Trophoblast cell (in vitro differentiated cells and primary cell): Measurements from ENCODE around the gene POP7.

Experiments used
- DNase-seq, 2 donors: peaks; one replicate each; pipeline ENCODE4 v3.0.0-alpha.2; 2016
- H2AFZ ChIP-seq: 2 replicates; pipeline ENCODE4 v1.6.1; 2013; ENCODE audit warnings: low read length, moderate library complexity, mild to moderate bottlenecking; ENCODE audit not compliant: insufficient read depth, poor library complexity
- H2AK5ac ChIP-seq: 2 replicates; pipeline ENCODE4 v1.6.1; 2013; ENCODE audit warnings: mild to moderate bottlenecking, low read length
- H2BK120ac ChIP-seq: 2 replicates; pipeline ENCODE4 v1.6.1; 2013; ENCODE audit warnings: low read length, mild to moderate bottlenecking, moderate library complexity; ENCODE audit not compliant: insufficient read depth, poor library complexity
- H2BK12ac ChIP-seq: 2 replicates; pipeline ENCODE4 v1.6.1; 2013; ENCODE audit warnings: mild to moderate bottlenecking, low read length, moderate library complexity
- H2BK5ac ChIP-seq: 2 replicates; pipeline ENCODE4 v1.6.1; 2013; ENCODE audit warnings: low read length, low read depth, moderate library complexity, mild to moderate bottlenecking; ENCODE audit not compliant: poor library complexity
- H3K14ac ChIP-seq: 2 replicates; pipeline ENCODE4 v1.6.1; 2013; ENCODE audit warnings: mild to moderate bottlenecking, low read length
- H3K18ac ChIP-seq: 2 replicates; pipeline ENCODE4 v1.6.1; 2013; ENCODE audit warnings: mild to moderate bottlenecking, low read length
- H3K23ac ChIP-seq: 2 replicates; pipeline ENCODE4 v1.6.1; 2013; ENCODE audit warnings: low read length
- H3K27ac ChIP-seq: 2 replicates; pipeline ENCODE4 v1.5.1; 2013; ENCODE audit warnings: low read depth, mild to moderate bottlenecking, inconsistent platforms, low read length, moderate library complexity
- H3K27me3 ChIP-seq: 2 replicates; pipeline ENCODE4 v1.6.1; 2013; ENCODE audit warnings: inconsistent platforms, mild to moderate bottlenecking, low read length, moderate library complexity; ENCODE audit not compliant: insufficient read depth
- H3K36me3 ChIP-seq, 2 experiments: 1 replicate in 1 of 2; 2 replicates in 1 of 2; pipeline ENCODE4 v1.6.1; 2013; ENCODE audit warnings: low read length in 2 of 2, mild to moderate bottlenecking in 2 of 2, moderate library complexity in 1 of 2; ENCODE audit not compliant: insufficient read depth in 2 of 2, control insufficient read depth in 1 of 2
- H3K4ac ChIP-seq: 2 replicates; pipeline ENCODE4 v1.6.1; 2013; ENCODE audit warnings: low read depth, mild to moderate bottlenecking, low read length, moderate library complexity
- H3K4me1 ChIP-seq, 2 experiments: 1 replicate in 1 of 2; 2 replicates in 1 of 2; pipeline ENCODE4 v1.6.1; 2013; ENCODE audit warnings: low read length in 2 of 2, mild to moderate bottlenecking in 2 of 2, moderate library complexity in 1 of 2; ENCODE audit not compliant: insufficient read depth in 2 of 2, control insufficient read depth in 1 of 2
- H3K4me2 ChIP-seq: 2 replicates; pipeline ENCODE4 v1.6.1; 2013; ENCODE audit warnings: inconsistent platforms, mild to moderate bottlenecking, low read length, moderate library complexity
- H3K4me3 ChIP-seq: 2 replicates; pipeline ENCODE4 v1.5.1; 2013; ENCODE audit warnings: mild to moderate bottlenecking, low read depth, low read length, inconsistent platforms
- H3K79me1 ChIP-seq: one replicate; pipeline ENCODE4 v1.6.1; 2013; ENCODE audit warnings: low read length
- H3K79me2 ChIP-seq: 2 replicates; pipeline ENCODE4 v1.6.1; 2013; ENCODE audit warnings: low read length, mild to moderate bottlenecking; ENCODE audit not compliant: control insufficient read depth, insufficient read depth, poor library complexity
- H3K9ac ChIP-seq: 2 replicates; pipeline ENCODE4 v1.6.1; 2013; ENCODE audit warnings: mild to moderate bottlenecking, low read length
- H3K9me3 ChIP-seq: 2 replicates; pipeline ENCODE4 v1.6.1; 2013; ENCODE audit warnings: low read depth, mild to moderate bottlenecking, control low read depth, inconsistent platforms, low read length; ENCODE audit not compliant: insufficient read depth
- H4K12ac ChIP-seq: 2 replicates; pipeline ENCODE4 v1.6.1; 2013; ENCODE audit warnings: low read depth, mild to moderate bottlenecking, low read length, moderate library complexity
- H4K8ac ChIP-seq: 2 replicates; pipeline ENCODE4 v1.6.1; 2013; ENCODE audit warnings: low read depth, mild to moderate bottlenecking, low read length, moderate library complexity
- H4K91ac ChIP-seq: one replicate; pipeline ENCODE4 v1.6.1; 2013; ENCODE audit warnings: low read depth, mild to moderate bottlenecking, low read length, moderate library complexity
- WGBS: extraction: QIAGEN DNeasy Blood & Tissue Kit; methylation state at CpG from one replicate; pipeline ENCODE4 v1.1.7; 2013; ENCODE audit warnings: missing lambda C conversion rate; ENCODE audit not compliant: insufficient read length, insufficient coverage; ENCODE audit errors: extremely low coverage; 5-methylcytosine and 5-hydroxymethylcytosine counted together

The POP7 gene

DNA sequence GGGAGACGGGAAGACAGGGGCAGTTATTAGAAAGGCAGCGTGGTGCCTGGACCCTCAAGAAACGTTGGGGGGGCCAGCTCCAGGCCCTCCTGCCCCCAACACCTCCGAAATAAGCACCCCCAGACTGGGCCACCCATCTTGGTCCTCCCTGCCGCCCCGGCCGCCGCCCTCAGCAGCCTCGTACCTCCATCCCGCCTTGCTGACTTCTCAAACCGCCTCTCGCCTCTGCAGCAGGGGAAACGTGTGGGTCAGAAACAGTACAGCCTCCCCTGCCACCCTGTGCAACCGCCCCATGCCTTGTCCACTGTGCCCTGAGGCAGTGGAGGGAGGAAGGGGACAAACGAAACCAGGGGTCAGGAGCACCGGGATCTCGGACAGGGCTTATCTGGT is 19.1 kb upstream of the POP7 start:
- Histone ChIP-seq H2AK5ac (no peak overlapping the region), H3K79me2 (peaks cover 8% of the 10 kb centered on the region), H3K9ac (no peak overlapping the region), H3K4me2 (no peak overlapping the region), H3K79me1 (no peaks in the 10 kb centered on the region), H2BK12ac (no peak overlapping the region), H3K4me3 (no peak overlapping the region), H3K23ac (no peak overlapping the region), H4K8ac (no peak overlapping the region), H3K27me3 (no peaks in the 10 kb centered on the region), H3K9me3 (no peaks in the 10 kb centered on the region), H3K4ac (no peak overlapping the region), H4K91ac (no peak overlapping the region), H3K36me3 (peaks cover 72 to 76% of the 10 kb centered on the region in 2 experiments), H3K27ac (no peak overlapping the region), H2BK5ac (no peak overlapping the region), H2AFZ (no peak overlapping the region), H3K18ac (no peak overlapping the region), H4K12ac (no peak overlapping the region), H3K14ac (no peak overlapping the region), H3K4me1 (peaks cover 3% of the 10 kb centered on the region in 2 experiments), H2BK120ac (no peak overlapping the region)
- DNase-seq = no peak
- WGBS = no CpG with 5 or more reads among the region's 17 CpGs

DNA sequence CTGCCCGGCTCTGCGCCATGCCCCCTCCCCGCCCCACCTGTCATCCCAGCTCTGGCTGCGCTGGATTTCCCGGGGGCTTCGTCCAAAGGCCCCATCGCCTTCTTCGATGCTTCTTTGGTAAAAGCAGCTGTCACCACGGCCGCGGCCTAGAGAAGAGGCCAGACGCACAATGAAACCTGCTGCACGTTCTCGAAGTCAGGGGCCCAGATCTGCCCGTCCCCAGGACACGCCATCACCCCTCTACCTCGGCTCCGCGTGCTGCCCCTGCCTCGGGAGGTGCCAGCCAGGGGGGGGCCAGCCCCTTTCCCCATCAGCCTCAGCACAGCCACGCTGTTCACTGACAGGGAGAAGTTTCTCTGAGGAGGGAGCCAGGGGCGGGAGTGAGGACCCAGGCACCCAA is 18.7 kb upstream of the POP7 start:
- WGBS = no CpG with 5 or more reads among the region's 22 CpGs
- Histone ChIP-seq H3K27me3 (no peaks in the 10 kb centered on the region), H2BK12ac (no peak overlapping the region)

DNA sequence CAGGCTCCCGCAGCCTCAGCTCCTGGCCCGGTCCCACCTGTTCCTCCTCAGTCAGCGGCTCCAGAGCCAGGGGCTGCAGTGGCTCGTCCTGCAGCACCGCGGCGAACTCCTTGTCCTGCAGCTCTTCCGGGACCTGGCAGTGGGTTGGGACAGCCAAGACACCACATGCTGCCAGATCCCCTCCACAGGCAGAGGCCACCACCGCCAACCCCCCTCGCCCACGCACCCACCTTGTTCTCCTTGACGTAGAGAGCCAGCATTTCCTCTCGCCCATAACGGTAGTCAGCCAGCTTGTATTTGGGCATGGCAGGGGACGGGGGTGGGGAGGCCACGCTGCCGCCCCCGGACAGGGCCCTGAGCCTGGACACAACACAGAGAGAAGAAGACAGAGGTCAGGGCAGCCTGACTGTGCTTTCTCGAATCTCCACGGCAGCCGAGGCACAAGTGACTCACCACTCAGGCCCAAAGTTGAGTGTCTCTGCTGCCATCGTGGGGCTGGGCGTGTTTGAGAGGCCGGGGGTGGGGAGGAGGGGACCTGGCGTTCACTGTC is 18.1 kb upstream of the POP7 start:
- no peak overlapping the region for H2BK120ac ChIP-seq
- H3K4me3 ChIP-seq = peak overlapping the region; percentile 8
- peaks cover 12% of the 10 kb centered on the region in 2 experiments for H3K4me1 ChIP-seq
- no peak overlapping the region for H4K12ac ChIP-seq
- H2AK5ac ChIP-seq = no peak overlapping the region
- H4K8ac ChIP-seq = no peak overlapping the region
- H3K27ac ChIP-seq = no peak overlapping the region
- H2AFZ ChIP-seq = no peak overlapping the region
- peaks cover 62 to 65% of the 10 kb centered on the region in 2 experiments for H3K36me3 ChIP-seq
- no peak overlapping the region for H3K9ac ChIP-seq
- H3K4ac ChIP-seq = no peak overlapping the region
- H3K79me2 ChIP-seq = peaks cover 15% of the 10 kb centered on the region
- no peak overlapping the region for H3K4me2 ChIP-seq
- H3K9me3 ChIP-seq = no peaks in the 10 kb centered on the region
- WGBS = no CpG with 5 or more reads among the region's 25 CpGs
- H2BK5ac ChIP-seq = no peak overlapping the region
- no peak overlapping the region for H3K18ac ChIP-seq
- DNase-seq = no peak
- no peak overlapping the region for H3K14ac ChIP-seq
- no peak overlapping the region for H4K91ac ChIP-seq
- no peak overlapping the region for H2BK12ac ChIP-seq
- no peaks in the 10 kb centered on the region for H3K79me1 ChIP-seq
- no peak overlapping the region for H3K23ac ChIP-seq
- H3K27me3 ChIP-seq = no peaks in the 10 kb centered on the region

More for the DNA sequence above, 18.7 kb upstream of the POP7 start:
- Histone ChIP-seq H3K9ac (no peak overlapping the region), H2AFZ (no peak overlapping the region), H4K8ac (no peak overlapping the region), H3K23ac (no peak overlapping the region), H4K91ac (no peak overlapping the region), H3K4me2 (no peak overlapping the region), H4K12ac (no peak overlapping the region), H3K4ac (no peak overlapping the region), H3K4me3 (no peak overlapping the region), H3K79me2 (peaks cover 12% of the 10 kb centered on the region), H3K14ac (no peak overlapping the region), H3K4me1 (peaks cover 7 to 8% of the 10 kb centered on the region in 2 experiments), H3K9me3 (no peaks in the 10 kb centered on the region), H3K18ac (no peak overlapping the region), H2BK120ac (no peak overlapping the region), H3K27ac (no peak overlapping the region), H3K36me3 (peaks cover 68 to 71% of the 10 kb centered on the region in 2 experiments), H2BK5ac (no peak overlapping the region), H2AK5ac (no peak overlapping the region), H3K79me1 (no peaks in the 10 kb centered on the region)
- no peak for DNase-seq

DNA sequence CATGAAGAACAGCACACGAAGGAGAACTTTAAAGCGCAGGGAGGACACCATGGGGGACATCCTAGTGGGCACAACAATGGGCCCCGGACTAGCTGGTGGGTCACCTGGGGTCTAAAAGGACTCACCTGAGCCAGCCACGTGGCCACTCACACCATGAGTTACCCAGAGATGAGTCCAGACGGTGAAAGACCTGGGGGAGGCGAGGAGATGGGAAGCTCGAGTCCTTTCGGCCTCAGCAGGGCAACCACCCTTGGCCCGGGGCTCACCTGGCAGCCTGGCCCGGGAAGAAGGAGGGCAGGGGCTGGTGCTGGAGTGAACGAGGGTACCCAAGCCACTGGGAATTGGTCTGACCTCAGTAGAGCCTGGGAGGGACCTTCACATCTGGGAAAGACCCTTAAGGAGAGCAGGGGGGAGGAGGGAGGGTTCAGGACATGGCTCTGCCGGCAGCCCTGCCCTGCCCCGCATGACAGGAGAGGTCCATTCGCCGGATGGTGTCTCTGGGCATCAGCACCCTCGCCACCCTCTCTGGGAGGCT is 17.5 kb upstream of the POP7 start:
- Histone ChIP-seq H3K36me3 (peaks cover 57 to 60% of the 10 kb centered on the region in 2 experiments), H3K27me3 (no peaks in the 10 kb centered on the region), H4K91ac (no peak overlapping the region), H3K18ac (no peak overlapping the region), H3K4me1 (peaks cover 12 to 14% of the 10 kb centered on the region in 2 experiments), H2BK12ac (no peak overlapping the region), H3K27ac (no peak overlapping the region), H2BK120ac (no peak overlapping the region), H2AFZ (no peak overlapping the region), H4K8ac (no peak overlapping the region), H2BK5ac (no peak overlapping the region), H3K79me1 (peaks cover 2% of the 10 kb centered on the region), H3K14ac (no peak overlapping the region), H3K79me2 (peaks cover 19% of the 10 kb centered on the region), H3K4ac (no peak overlapping the region), H4K12ac (no peak overlapping the region), H3K9me3 (no peaks in the 10 kb centered on the region), H3K23ac (no peak overlapping the region), H3K4me2 (no peak overlapping the region), H2AK5ac (no peak overlapping the region), H3K4me3 (no peak overlapping the region), H3K9ac (no peak overlapping the region)
- WGBS = no CpG with 5 or more reads among the region's 16 CpGs
- no peak for DNase-seq
